Lower lobe of right lung (tissue), 2 donors: ENCODE measurements around the gene STIM1. TPM values are rescaled to one million over a fixed set of nuclear protein-coding genes. Genes with fewer than 3 reads are reported as not detected.

Source experiments
- ATAC-seq, 2 donors: fragments of 200-7000 bp; cut with Tn5 transposase; one replicate each; pipeline ENCODE4 v1.9.1; 2020 to 2022; ENCODE audit warnings: mild to moderate bottlenecking in 2 of 2, moderate library complexity in 2 of 2
- DNase-seq: peaks from one replicate; pipeline ENCODE4 v3.0.0-alpha.2; 2020
- H3K27ac ChIP-seq: fragments of 200-600 bp; one replicate; pipeline ENCODE4 v1.8.0; 2022
- H3K27me3 ChIP-seq: fragments of 200-600 bp; one replicate; pipeline ENCODE4 v1.8.0; 2022; ENCODE audit warnings: low read depth
- H3K36me3 ChIP-seq: fragments of 200-600 bp; one replicate; pipeline ENCODE4 v1.8.0; 2022; ENCODE audit warnings: mild to moderate bottlenecking
- H3K4me1 ChIP-seq: fragments of 200-600 bp; one replicate; pipeline ENCODE4 v1.8.0; 2022
- H3K4me3 ChIP-seq: fragments of 200-600 bp; one replicate; pipeline ENCODE4 v1.8.0; 2022; ENCODE audit warnings: mild to moderate bottlenecking
- H3K9me3 ChIP-seq: fragments of 200-600 bp; one replicate; pipeline ENCODE4 v1.8.0; 2022
- CTCF ChIP-seq: fragments of 200-600 bp; IDR thresholded peaks from one replicate; pipeline ENCODE4 v1.8.0; 2022; ENCODE audit warnings: antibody characterized with exemption, mild to moderate bottlenecking
- intact Hi-C: fragments of 100-400 bp; cut with DNase I; formaldehyde crosslinking; loops from one replicate; pipeline ENCODE4 v1.11.0; 2022
- total RNA-seq: library from RNA; stranded (reverse); fragmentation: NEBNext Ultra II Directional; extraction: Animal tissue kit (Norgen Biotek cat#: 25700); gene quantifications from one replicate; pipeline ENCODE4 v1.2.1, GENCODE V29; 2021
- donor health status: DM: no; HTN: yes; CAD: no; lungs with severe emphysema.

The STIM1 gene
- total RNA-seq, 1 donor from 2014 or later = 59.5 TPM

- ATAC-seq = peak; percentile 56 to 68
- H3K4me1 ChIP-seq = peaks cover 40% of the 10 kb centered on the region
- no peak for TF ChIP-seq CTCF
These were observed 211.4 kb downstream of the STIM1 start for GRCh38 chr11:4066910-4067309.

GRCh38 chr11:4068962-4069361 is 213.5 kb downstream of the STIM1 start:
- no peak for DNase-seq
- peaks cover 21% of the 10 kb centered on the region for H3K36me3 ChIP-seq
- H3K27ac ChIP-seq = no peak overlapping the region
- no peak for ATAC-seq
- no peaks in the 10 kb centered on the region for H3K9me3 ChIP-seq
- H3K4me3 ChIP-seq = no peak overlapping the region
- no peaks in the 10 kb centered on the region for H3K27me3 ChIP-seq
- peaks cover 46% of the 10 kb centered on the region for H3K4me1 ChIP-seq
- no peak for TF ChIP-seq CTCF
- intact Hi-C loops = no loop called here

More at GRCh38 chr11:4066910-4067309, 211.4 kb downstream of the STIM1 start:
- Histone ChIP-seq H3K4me3 (no peak overlapping the region), H3K27ac (no peak overlapping the region), H3K27me3 (no peaks in the 10 kb centered on the region), H3K9me3 (no peaks in the 10 kb centered on the region), H3K36me3 (peaks cover 16% of the 10 kb centered on the region)
- intact Hi-C loops = no loop called here
- no peak for DNase-seq

GRCh38 chr11:4071325-4071724 is 215.9 kb downstream of the STIM1 start:
- ATAC-seq (no peak), DNase-seq (no peak)
- H3K27ac ChIP-seq = no peak overlapping the region
- H3K9me3 ChIP-seq = no peaks in the 10 kb centered on the region
- no peaks in the 10 kb centered on the region for H3K27me3 ChIP-seq
- H3K4me1 ChIP-seq = peaks cover 27% of the 10 kb centered on the region
- intact Hi-C loops = loop anchor here (5.0 kb wide), 1 partner anchor 224 kb away; no protein-coding TSS in a partner anchor
- H3K36me3 ChIP-seq = peaks cover 33% of the 10 kb centered on the region
- TF ChIP-seq CTCF = no peak
- no peak overlapping the region for H3K4me3 ChIP-seq

- DNase-seq = no peak
- no peak for TF ChIP-seq CTCF
- no peaks in the 10 kb centered on the region for H3K27me3 ChIP-seq
- H3K4me3 ChIP-seq = no peak overlapping the region
- no peaks in the 10 kb centered on the region for H3K9me3 ChIP-seq
- peaks cover 24% of the 10 kb centered on the region for H3K4me1 ChIP-seq
- H3K36me3 ChIP-seq = peaks cover 33% of the 10 kb centered on the region
- intact Hi-C loops = loop anchor here (5.0 kb wide), 1 partner anchor 225 kb away; no protein-coding TSS in a partner anchor
- H3K27ac ChIP-seq = no peak overlapping the region
- ATAC-seq = peak in 1 of 2 donors; percentile 16
These were observed 216.4 kb downstream of the STIM1 start for GRCh38 chr11:4071914-4072313.

- TF ChIP-seq CTCF = peak; percentile 81
- Histone ChIP-seq H3K27ac (no peak overlapping the region), H3K36me3 (peaks cover 33% of the 10 kb centered on the region), H3K4me3 (no peak overlapping the region), H3K9me3 (no peaks in the 10 kb centered on the region), H3K27me3 (no peaks in the 10 kb centered on the region), H3K4me1 (peaks cover 24% of the 10 kb centered on the region)
- ATAC-seq (peak; percentile 86 to 93), DNase-seq (no peak)
- intact Hi-C loops = loop anchor here (5.0 kb wide), 1 partner anchor 225 kb away; no protein-coding TSS in a partner anchor
These were observed 217.3 kb downstream of the STIM1 start for GRCh38 chr11:4072668-4073285.
